Testis (tissue), 3 donors: Measurements from ENCODE around the gene IGSF9B. TPM values are rescaled to one million over a fixed set of nuclear protein-coding genes. Genes with fewer than 3 reads are reported as not detected.

ENCODE experiments used
- DNase-seq: peaks from one replicate; pipeline ENCODE4 v3.0.0-alpha.2; 2019
- H3K27ac ChIP-seq, 2 donors: fragments of 200-600 bp; sonication (generic); one replicate each; pipeline ENCODE4 v1.5.1; 2019
- H3K27me3 ChIP-seq: fragments of 200-600 bp; sonication (generic); one replicate; pipeline ENCODE4 v1.5.1; 2019
- H3K36me3 ChIP-seq: fragments of 200-600 bp; sonication (generic); one replicate; pipeline ENCODE4 v1.5.1; 2017; ENCODE audit warnings: low read depth; ENCODE audit errors: missing control alignments
- H3K4me1 ChIP-seq: fragments of 200-600 bp; sonication (generic); one replicate; pipeline ENCODE4 v1.5.1; 2019
- H3K4me3 ChIP-seq, 2 donors: fragments of 200-600 bp; sonication (generic); one replicate each; pipeline ENCODE4 v1.5.1; 2017 to 2019
- H3K9me3 ChIP-seq: fragments of 200-600 bp; sonication (generic); one replicate; pipeline ENCODE4 v1.5.1; 2017
- CTCF ChIP-seq, 3 experiments: fragments of 450-650 bp in 2 of 3; fragments of 200-600 bp in 1 of 3; sonication (generic) in 1 of 3; IDR thresholded peaks; one replicate each; pipeline ENCODE4 v1.5.1; 2016 to 2019; ENCODE audit warnings: antibody characterized with exemption in 3 of 3, mild to moderate bottlenecking in 2 of 3, moderate library complexity in 1 of 3
- POLR2A ChIP-seq: fragments of 450-650 bp; IDR thresholded peaks from one replicate; pipeline ENCODE4 v1.6.1; 2017; ENCODE audit warnings: antibody characterized with exemption, mild to moderate bottlenecking, moderate library complexity
- WGBS, 2 donors: methylation state at CpG; one replicate each; pipeline ENCODE4 v1.1.5; 2018; 5-methylcytosine and 5-hydroxymethylcytosine counted together
- intact Hi-C: fragments of 100-400 bp; cut with DNase I; formaldehyde crosslinking; loops from one replicate; pipeline ENCODE4 v1.15.1; 2023; ENCODE audit warnings: low total_unique reads
- polyA plus RNA-seq: library from polyadenylated mRNA; stranded (reverse); fragments of 350-450 nt; fragmentation: Illumina TruSeq; extraction: RNeasy Lipid Tissue Mini Kit (QIAGEN cat#74804); gene quantifications from one replicate; pipeline ENCODE4 v1.2.3, GENCODE V29; 2014; ENCODE audit warnings: low read depth, low replicate concordance; ENCODE audit not compliant: insufficient read depth
- total RNA-seq, 2 donors: library from RNA; depleted of rRNA; stranded (reverse); fragments of >200 nt; gene quantifications; one replicate each; pipeline ENCODE4 v1.2.3, GENCODE V29; 2016

IGSF9B gene
- total and polyA plus RNA-seq, 3 donors from 2014 or later = 16.8 to 119 (median 71.9) TPM

DNA sequence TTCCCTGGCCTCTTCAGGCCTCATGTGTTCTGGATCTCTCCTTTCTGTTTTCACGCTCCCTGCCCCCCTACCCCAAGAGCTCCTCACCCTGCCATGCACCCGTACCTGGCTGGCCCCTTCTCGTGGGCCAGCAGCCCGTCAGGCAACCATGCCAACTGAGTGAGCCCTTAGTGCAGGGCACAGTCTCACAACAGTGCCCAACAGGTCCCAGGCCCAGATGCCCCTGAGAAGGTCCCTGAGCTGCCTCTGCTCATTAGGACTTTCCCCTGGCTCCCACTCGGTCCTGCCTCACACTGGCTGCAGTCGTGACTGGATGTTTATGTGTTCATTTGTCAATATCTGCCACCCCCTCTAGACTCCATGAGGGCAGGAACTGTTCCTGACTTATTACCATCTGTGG, 44.8 kb upstream of the IGSF9B start:
- TF ChIP-seq CTCF (IDR thresholded peaks at IDR 0.05) (no peak), POLR2A (no peak)
- Histone ChIP-seq H3K4me1 (peaks cover 12% of the 10 kb centered on the region), H3K27me3 (no peaks in the 10 kb centered on the region), H3K27ac (no peak overlapping the region), H3K9me3 (no peaks in the 10 kb centered on the region), H3K36me3 (no peaks in the 10 kb centered on the region), H3K4me3 (peak overlapping the region in 1 of 2 donors; percentile 1)
- 78 to 83% methylated on average over 6 of the region's 6 CpGs for WGBS, 2 donors
- intact Hi-C loops = no loop called here
- DNase-seq = no peak

DNA sequence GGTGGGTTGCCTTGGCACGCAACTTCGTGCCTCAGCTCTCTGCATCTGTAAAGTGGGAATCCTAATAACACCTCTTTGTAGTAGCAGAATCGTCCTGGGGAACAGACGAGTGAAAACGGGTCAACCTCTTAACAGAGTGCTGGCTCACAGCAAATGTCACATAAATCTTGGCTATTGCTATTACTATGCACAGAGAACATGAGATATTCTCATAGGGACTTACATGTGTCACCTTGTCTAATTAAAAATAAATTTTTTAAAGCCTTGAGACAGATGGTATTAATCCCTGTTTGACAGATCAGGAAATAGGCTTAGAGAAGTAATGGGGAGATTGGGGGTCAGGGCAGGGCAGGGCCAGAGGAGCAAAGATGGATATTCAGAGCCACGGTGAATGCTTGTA, 44.3 kb upstream of the IGSF9B start:
- WGBS, 2 donors = 82 to 93% methylated on average over 6 of the region's 6 CpGs
- TF ChIP-seq CTCF (IDR thresholded peaks at IDR 0.05) (no peak), POLR2A (no peak)

DNA sequence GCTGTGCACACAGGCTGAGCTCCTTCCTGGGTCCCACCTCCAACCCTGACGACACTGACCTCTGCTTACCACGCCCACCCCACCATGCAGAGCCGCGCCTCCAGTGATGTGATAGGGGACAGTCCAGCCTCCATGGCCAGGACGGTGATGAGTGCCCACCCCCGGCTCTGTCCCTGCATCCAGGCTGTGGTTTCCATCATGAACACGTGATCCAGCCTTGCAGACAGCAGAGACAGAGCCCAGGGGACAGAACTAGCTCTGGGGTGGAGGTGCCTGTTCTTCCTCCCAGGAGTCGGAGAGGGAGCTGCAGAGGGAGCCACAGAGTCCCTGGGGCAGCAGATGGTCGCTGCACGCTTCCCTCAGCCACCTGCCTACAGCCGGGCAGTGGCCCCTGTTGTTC, 42.6 kb upstream of the IGSF9B start:
- no peak for DNase-seq
- TF ChIP-seq POLR2A (no peak), CTCF (IDR thresholded peaks at IDR 0.05) (no peak)
- intact Hi-C loops = no loop called here
- Histone ChIP-seq H3K4me1 (peaks cover 6% of the 10 kb centered on the region), H3K9me3 (no peaks in the 10 kb centered on the region), H3K27ac (no peak overlapping the region), H3K4me3 (no peak overlapping the region), H3K27me3 (no peaks in the 10 kb centered on the region), H3K36me3 (no peaks in the 10 kb centered on the region)
- 84 to 86% methylated on average over 5 to 10 of the region's 11 CpGs for WGBS, 2 donors

More for the DNA sequence above, 44.3 kb upstream of the IGSF9B start:
- Histone ChIP-seq H3K9me3 (no peaks in the 10 kb centered on the region), H3K27me3 (no peaks in the 10 kb centered on the region), H3K27ac (no peak overlapping the region), H3K4me1 (peaks cover 12% of the 10 kb centered on the region), H3K36me3 (no peaks in the 10 kb centered on the region), H3K4me3 (no peak overlapping the region)
- no peak for DNase-seq
- intact Hi-C loops = no loop called here

- no peaks in the 10 kb centered on the region for H3K4me1 ChIP-seq
- 72 to 77% methylated on average over 5 of the region's 5 CpGs for WGBS, 2 donors
- no peaks in the 10 kb centered on the region for H3K9me3 ChIP-seq
- DNase-seq = no peak
- no peaks in the 10 kb centered on the region for H3K36me3 ChIP-seq
- no peaks in the 10 kb centered on the region for H3K27me3 ChIP-seq
- intact Hi-C loops = no loop called here
- H3K4me3 ChIP-seq = no peak overlapping the region
- no peak for TF ChIP-seq CTCF (IDR thresholded peaks at IDR 0.05)
- no peak for TF ChIP-seq POLR2A
- H3K27ac ChIP-seq = no peak overlapping the region
Observed at GRCh38 chr11:133997554-133997953, 40.8 kb upstream of the IGSF9B start.

DNA sequence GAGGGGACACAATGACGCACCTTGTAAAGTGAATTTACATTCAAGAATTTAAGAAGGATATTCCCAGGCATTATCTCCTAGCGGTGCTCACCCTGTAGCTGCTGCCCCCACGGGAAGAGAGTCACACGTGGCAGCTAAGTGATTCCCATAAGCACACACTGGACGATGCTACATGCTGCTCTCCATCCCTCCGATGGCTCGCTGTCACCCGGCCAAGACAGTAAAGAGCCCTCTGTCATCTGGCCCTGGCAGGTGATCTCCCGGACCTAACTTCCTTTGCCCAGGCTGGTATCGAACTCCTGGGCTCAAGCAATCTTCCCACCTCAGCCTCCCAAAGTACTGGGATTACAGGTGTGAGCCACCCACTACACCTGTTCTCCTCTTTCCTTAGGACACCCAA, 39.9 kb upstream of the IGSF9B start:
- TF ChIP-seq POLR2A (no peak), CTCF (IDR thresholded peaks at IDR 0.05) (no peak)
- WGBS, 2 donors = 88 to 95% methylated on average over 10 of the region's 10 CpGs
- no peak overlapping the region for H3K27ac ChIP-seq

More for the DNA sequence above, 39.9 kb upstream of the IGSF9B start:
- H3K27me3 ChIP-seq = no peaks in the 10 kb centered on the region
- intact Hi-C loops = no loop called here
- no peaks in the 10 kb centered on the region for H3K36me3 ChIP-seq
- H3K9me3 ChIP-seq = no peaks in the 10 kb centered on the region
- H3K4me3 ChIP-seq = no peak overlapping the region
- no peak for DNase-seq
- no peaks in the 10 kb centered on the region for H3K4me1 ChIP-seq
